T-cell (primary cell): ENCODE results near the gene RAP1GDS1. TPM values are rescaled to one million over a fixed set of nuclear protein-coding genes. Genes with fewer than 3 reads are reported as not detected.

ENCODE experiments used
- ATAC-seq, 4 experiments: fragments of 200-7000 bp in 3 of 4; fragments of 150-1000 bp in 1 of 4; cut with Tn5 transposase; replicated peaks in 1 of 4; 1 replicate in 3 of 4; 2 replicates in 1 of 4; pipeline ENCODE4 v1.10.0; 2021; ENCODE audit warnings: moderate library complexity in 3 of 4, mild to moderate bottlenecking in 2 of 4, moderate number of reproducible peaks in 1 of 4
- CTCF ChIA-PET, 2 donors: fragments of 300-600 bp; sonication (Branson Sonifier 250); formaldehyde crosslinking; loops; one replicate each; lab custom pipeline; 2022; ENCODE audit warnings: antibody characterized with exemption in 2 of 2; lab: Charles Lee
- POLR2A ChIA-PET, 2 donors: fragments of 300-600 bp; sonication (Branson Sonifier 250); formaldehyde crosslinking; loops; one replicate each; lab custom pipeline; 2022; ENCODE audit warnings: antibody characterized with exemption in 2 of 2; lab: Charles Lee
- DNase-seq, 35 experiments: peaks; one replicate each; pipeline versions ENCODE4 v3.0.0 to v3.0.0-alpha.2; 2013 to 2023
- H3K27ac ChIP-seq: one replicate; pipeline ENCODE4 v1.5.1; 2013; ENCODE audit warnings: low read length
- H3K27me3 ChIP-seq, 2 experiments: replicated peaks in 1 of 2; 1 replicate in 1 of 2; 2 replicates in 1 of 2; pipeline versions ENCODE4 v1.6.1 to v1.7.0; 2013; ENCODE audit warnings: low read length in 1 of 2, mixed read lengths in 1 of 2; ENCODE audit not compliant: control insufficient read depth in 2 of 2, insufficient read depth in 2 of 2; ENCODE audit errors: extremely low read depth in 1 of 2
- H3K36me3 ChIP-seq, 2 donors: 1 replicate in 1 of 2; 2 replicates in 1 of 2; pipeline versions ENCODE4 v1.6.1 to v1.7.0; 2013; ENCODE audit warnings: low read length in 1 of 2; ENCODE audit not compliant: control insufficient read depth in 2 of 2, insufficient read depth in 1 of 2; ENCODE audit errors: extremely low read depth in 1 of 2
- H3K4me1 ChIP-seq, 2 experiments: 1 replicate in 1 of 2; 2 replicates in 1 of 2; pipeline versions ENCODE4 v1.6.1 to v1.7.0; 2013; ENCODE audit warnings: low read length in 2 of 2, mixed read lengths in 1 of 2; ENCODE audit not compliant: insufficient read depth in 2 of 2, control insufficient read depth in 1 of 2; ENCODE audit errors: extremely low read depth in 1 of 2
- H3K4me3 ChIP-seq, 2 donors: 1 replicate in 1 of 2; 2 replicates in 1 of 2; pipeline versions ENCODE4 v1.5.1 to v1.7.0; 2013; ENCODE audit warnings: mild to moderate bottlenecking in 2 of 2, low read length in 1 of 2, moderate library complexity in 1 of 2; ENCODE audit not compliant: control insufficient read depth in 1 of 2; ENCODE audit errors: extremely low read depth in 1 of 2
- H3K9me3 ChIP-seq: 2 replicates; pipeline ENCODE4 v1.7.0; 2013
- H3K27ac Mint-ChIP-seq, 2 donors: one replicate each; pipeline ENCODE4 v1.8.0; 2020 to 2021; ENCODE audit warnings: mild to moderate bottlenecking in 2 of 2, mixed read lengths in 2 of 2
- H3K27me3 Mint-ChIP-seq, 2 donors: one replicate each; pipeline ENCODE4 v1.8.0; 2021 to 2022; ENCODE audit warnings: mixed read lengths in 2 of 2
- H3K36me3 Mint-ChIP-seq: one replicate; pipeline ENCODE4 v1.8.0; 2021; ENCODE audit warnings: mixed read lengths
- H3K4me1 Mint-ChIP-seq, 3 donors: one replicate each; pipeline ENCODE4 v1.8.0; 2020 to 2022; ENCODE audit warnings: mixed read lengths in 3 of 3, mild to moderate bottlenecking in 1 of 3
- H3K4me3 Mint-ChIP-seq, 3 donors: one replicate each; pipeline ENCODE4 v1.8.0; 2020 to 2022; ENCODE audit warnings: mild to moderate bottlenecking in 3 of 3, mixed read lengths in 3 of 3, moderate library complexity in 3 of 3
- H3K9me3 Mint-ChIP-seq, 3 donors: one replicate each; pipeline ENCODE4 v1.8.0; 2020 to 2022; ENCODE audit warnings: mixed read lengths in 3 of 3
- WGBS: methylation state at CpG from one replicate; pipeline ENCODE4 v1.1.5; 2013; ENCODE audit warnings: missing lambda C conversion rate; ENCODE audit not compliant: insufficient coverage; 5-methylcytosine and 5-hydroxymethylcytosine counted together
- total RNA-seq, 35 experiments: library from RNA in 6 of 35; stranded (reverse) in 6 of 35; fragments of 120-200 nt in 1 of 35; gene quantifications; one replicate each; pipeline versions ENCODE4 v1.2.1 to v1.2.4 and lab custom pipeline; 2013 to 2026

The RAP1GDS1 gene
- total RNA-seq, 5 donors from 2014 or later (not counting 1 experiment from before 2014, with no cell fraction given), result 37.6 to 43.8 (median 39.7) TPM

- ATAC-seq (peak in 1 of 4 experiments; percentile 3), DNase-seq (peak in 14 of 35 experiments; percentile 0 to 31 (median 10))
- H3K4me1 ChIP-seq, result peaks cover 14 to 23% of the 10 kb centered on the region in 2 experiments
- peak overlapping the region; percentile 87 for H3K27ac ChIP-seq
- ChIA-PET POLR2A (interaction anchor here in 1 of 2 donors (0.6 kb wide), 1 partner anchor 125 kb away, joined by 3 read pairs; no protein-coding TSS in a partner anchor), CTCF (interaction anchor here in 1 of 2 donors (0.5 to 2.8 kb wide), 4 partner anchors 23 to 1654 kb away, joined by 3 to 11 read pairs (median 7); partner anchors contain the start of genes METAP1 and STPG2)
- H3K4me3 Mint-ChIP-seq, result peak overlapping the region; percentile 92 to 97 (median 94)
- peak overlapping the region; percentile 96 to 97 for H3K27ac Mint-ChIP-seq
- H3K36me3 Mint-ChIP-seq, result no peaks in the 10 kb centered on the region
- H3K4me1 Mint-ChIP-seq, result peaks cover 42 to 48% (median 42%) of the 10 kb centered on the region in 3 donors
- no peaks in the 10 kb centered on the region for H3K36me3 ChIP-seq
- no peaks in the 10 kb centered on the region for H3K27me3 ChIP-seq
- no peaks in the 10 kb centered on the region for H3K27me3 Mint-ChIP-seq
- WGBS, result 0% methylated on average over 16 of the region's 24 CpGs
- H3K9me3 Mint-ChIP-seq, result no peaks in the 10 kb centered on the region
- H3K9me3 ChIP-seq, result no peaks in the 10 kb centered on the region
- peak overlapping the region; percentile 95 to 98 for H3K4me3 ChIP-seq
Observed at GRCh38 chr4:98260047-98260578, 1.1 kb upstream of the RAP1GDS1 start.

- Histone ChIP-seq H3K27ac (peak overlapping the region; percentile 67), H3K27me3 (no peaks in the 10 kb centered on the region), H3K36me3 (no peaks in the 10 kb centered on the region), H3K4me3 (peak overlapping the region; percentile 62 to 71), H3K4me1 (peaks cover 14 to 23% of the 10 kb centered on the region in 2 experiments), H3K9me3 (no peaks in the 10 kb centered on the region)
- Mint-ChIP-seq H3K4me1 (peaks cover 49 to 54% (median 49%) of the 10 kb centered on the region in 3 donors), H3K9me3 (no peaks in the 10 kb centered on the region), H3K27ac (peak overlapping the region; percentile 93 to 94), H3K27me3 (no peaks in the 10 kb centered on the region), H3K36me3 (no peaks in the 10 kb centered on the region), H3K4me3 (peak overlapping the region; percentile 94 to 98 (median 97))
- peak; percentile 67 to 76 (median 70) for ATAC-seq
- ChIA-PET CTCF (interaction anchor here in 1 of 2 donors (0.7 to 2.8 kb wide), 8 partner anchors 9 to 827 kb away, joined by 3 to 11 read pairs (median 5); partner anchors contain the start of genes ADH5, METAP1 and STPG2), POLR2A (no interaction called here)
- peak in 30 of 35 experiments; percentile 16 to 76 (median 68) for DNase-seq
- WGBS, result under 1% methylated on average over 60 of the region's 78 CpGs
Observed at GRCh38 chr4:98261405-98262291, 464 bp downstream of the RAP1GDS1 start.

- H3K27me3 ChIP-seq, result no peaks in the 10 kb centered on the region
- H3K36me3 ChIP-seq, result no peaks in the 10 kb centered on the region
- Mint-ChIP-seq H3K4me1 (peaks cover 49 to 59% (median 51%) of the 10 kb centered on the region in 3 donors), H3K4me3 (peak overlapping the region; percentile 94 to 98 (median 97)), H3K27ac (peak overlapping the region; percentile 93 to 94), H3K27me3 (no peaks in the 10 kb centered on the region), H3K9me3 (no peaks in the 10 kb centered on the region), H3K36me3 (peaks cover 6% of the 10 kb centered on the region)
- 0% methylated on average over 1 of the region's 5 CpGs for WGBS
- peaks cover 14 to 23% of the 10 kb centered on the region in 2 experiments for H3K4me1 ChIP-seq
- DNase-seq, result peak in 1 of 35 experiments; percentile 28
- peak overlapping the region in 1 of 2 donors; percentile 71 for H3K4me3 ChIP-seq
- POLR2A ChIA-PET, result interaction anchor here in 1 of 2 donors (0.6 kb wide), 2 partner anchors 396 to 1710 kb away, joined by 3 to 6 read pairs; partner anchors contain the start of gene TSPAN5
- peak overlapping the region; percentile 67 for H3K27ac ChIP-seq
- CTCF ChIA-PET, result interaction anchor here (0.7 to 2.8 kb wide), 5 partner anchors 8 to 1831 kb away, joined by 3 to 11 read pairs (median 5); partner anchors contain the start of genes METAP1 (in 1 of the 2) and STPG2 (in 1 of the 2)
- ATAC-seq, result no peak
- no peaks in the 10 kb centered on the region for H3K9me3 ChIP-seq
Observed at GRCh38 chr4:98262431-98262830, 1.2 kb downstream of the RAP1GDS1 start.

GRCh38 chr4:98267498-98267897, 6.3 kb downstream of the RAP1GDS1 start:
- peaks cover 38 to 62% (median 59%) of the 10 kb centered on the region in 3 donors for H3K4me1 Mint-ChIP-seq
- H3K4me3 ChIP-seq, result no peak overlapping the region
- no peak overlapping the region for H3K27ac ChIP-seq
- H3K27ac Mint-ChIP-seq, result no peak overlapping the region
- H3K27me3 Mint-ChIP-seq, result no peaks in the 10 kb centered on the region
- DNase-seq, result no peak
- H3K36me3 Mint-ChIP-seq, result peaks cover 32% of the 10 kb centered on the region
- no peak for ATAC-seq
- peaks cover 3% of the 10 kb centered on the region for H3K9me3 ChIP-seq
- H3K9me3 Mint-ChIP-seq, result no peaks in the 10 kb centered on the region
- H3K27me3 ChIP-seq, result no peaks in the 10 kb centered on the region
- WGBS, result no CpG with 5 or more reads among the region's 2 CpGs
- ChIA-PET POLR2A (interaction anchor here in 1 of 2 donors (0.6 kb wide), 1 partner anchor 116 kb away, joined by 3 read pairs; no protein-coding TSS in a partner anchor), CTCF (no interaction called here)
- no peak overlapping the region for H3K4me3 Mint-ChIP-seq
- no peaks in the 10 kb centered on the region for H3K36me3 ChIP-seq
- H3K4me1 ChIP-seq, result peaks cover under 1 to 3% of the 10 kb centered on the region in 2 experiments

- ChIA-PET POLR2A (interaction anchor here in 1 of 2 donors (0.6 kb wide), 1 partner anchor 28 kb away, joined by 3 read pairs; no protein-coding TSS in a partner anchor), CTCF (no interaction called here)
- H3K4me3 ChIP-seq, result no peak overlapping the region
- H3K27me3 ChIP-seq, result no peaks in the 10 kb centered on the region
- ATAC-seq (no peak), DNase-seq (no peak)
- no peaks in the 10 kb centered on the region for H3K4me1 ChIP-seq
- Mint-ChIP-seq H3K9me3 (peaks cover 0 to 15% (median 4%) of the 10 kb centered on the region in 3 donors), H3K4me1 (peaks cover 12 to 47% (median 37%) of the 10 kb centered on the region in 3 donors), H3K27ac (peak overlapping the region in 1 of 2 donors; percentile 13), H3K36me3 (peaks cover 50% of the 10 kb centered on the region), H3K4me3 (no peak overlapping the region), H3K27me3 (no peaks in the 10 kb centered on the region)
- peaks cover 7% of the 10 kb centered on the region for H3K9me3 ChIP-seq
- no CpG with 5 or more reads among the region's 2 CpGs for WGBS
- no peaks in the 10 kb centered on the region for H3K36me3 ChIP-seq
- H3K27ac ChIP-seq, result no peak overlapping the region
Observed at GRCh38 chr4:98275145-98275544, 14.0 kb downstream of the RAP1GDS1 start.
